OCI-M1 (cell line): ENCODE data around the gene RYR1.
A peak's percentile ranks its signal among the peaks of the same experiment; 100 is the strongest.
"Not testable (repeated sequence)": the region's sequence is repeated elsewhere in the genome, so short reads cannot be mapped to it uniquely, and the experiment has no call there.

ENCODE experiments used
- DNase-seq: peaks from one replicate; lab custom pipeline; 2025; lab: John Stamatoyannopoulos, UW

The RYR1 gene

GRCh38 chr19:38427035-38427677, 6.3 kb upstream of the RYR1 start:
- DNase-seq, result not testable (repeated sequence)

- peak; percentile 8 for DNase-seq
These were observed 4.3 kb upstream of the RYR1 start for GRCh38 chr19:38429055-38429810.

- no peak for DNase-seq
These were observed 3.7 kb upstream of the RYR1 start for GRCh38 chr19:38429811-38430156.

GRCh38 chr19:38430931-38431330, 2.6 kb upstream of the RYR1 start:
- DNase-seq, result no peak

GRCh38 chr19:38434549-38435051, 1.1 kb downstream of the RYR1 start:
- DNase-seq, result no peak

GRCh38 chr19:38437295-38437694, 3.8 kb downstream of the RYR1 start:
- DNase-seq, result no peak

GRCh38 chr19:38437917-38438316, 4.4 kb downstream of the RYR1 start:
- DNase-seq, result no peak

- no peak for DNase-seq
These were observed 7.1 kb downstream of the RYR1 start for GRCh38 chr19:38440592-38440991.

GRCh38 chr19:38441657-38442348, 8.3 kb downstream of the RYR1 start:
- DNase-seq, result peak; percentile 48

- no peak for DNase-seq
These were observed 9.2 kb downstream of the RYR1 start for GRCh38 chr19:38442736-38443135.

GRCh38 chr19:38443458-38443999, 10.0 kb downstream of the RYR1 start:
- DNase-seq, result no peak

GRCh38 chr19:38444026-38444425, 10.5 kb downstream of the RYR1 start:
- no peak for DNase-seq

GRCh38 chr19:38445362-38445761, 11.9 kb downstream of the RYR1 start:
- DNase-seq, result no peak

- no peak for DNase-seq
These were observed 14.7 kb downstream of the RYR1 start for GRCh38 chr19:38448225-38448624.

GRCh38 chr19:38449518-38449917, 16.0 kb downstream of the RYR1 start:
- no peak for DNase-seq

- no peak for DNase-seq
These were observed 17.5 kb downstream of the RYR1 start for GRCh38 chr19:38451036-38451435.

- DNase-seq, result no peak
These were observed 18.1 kb downstream of the RYR1 start for GRCh38 chr19:38451629-38452028.

- DNase-seq, result peak; percentile 11
These were observed 19.2 kb downstream of the RYR1 start for GRCh38 chr19:38452430-38453366.

GRCh38 chr19:38453596-38453995, 20.1 kb downstream of the RYR1 start:
- no peak for DNase-seq

- DNase-seq, result peak; percentile 44
These were observed 21.5 kb downstream of the RYR1 start for GRCh38 chr19:38455031-38455430.

GRCh38 chr19:38457202-38457601, 23.7 kb downstream of the RYR1 start:
- DNase-seq, result no peak
